Erythroblast (primary cell): ENCODE results near the gene PDK1.

ENCODE experiments used
- GATA1 ChIP-seq: IDR thresholded peaks from 2 replicates; pipeline ENCODE4 v1.6.1; 2011; ENCODE audit warnings: low read depth, mild to moderate bottlenecking, control low read depth, low read length, moderate library complexity
- POLR2A ChIP-seq: IDR thresholded peaks from 2 replicates; pipeline ENCODE4 v1.6.1; 2011; ENCODE audit warnings: mild to moderate bottlenecking, low read length

DNA sequence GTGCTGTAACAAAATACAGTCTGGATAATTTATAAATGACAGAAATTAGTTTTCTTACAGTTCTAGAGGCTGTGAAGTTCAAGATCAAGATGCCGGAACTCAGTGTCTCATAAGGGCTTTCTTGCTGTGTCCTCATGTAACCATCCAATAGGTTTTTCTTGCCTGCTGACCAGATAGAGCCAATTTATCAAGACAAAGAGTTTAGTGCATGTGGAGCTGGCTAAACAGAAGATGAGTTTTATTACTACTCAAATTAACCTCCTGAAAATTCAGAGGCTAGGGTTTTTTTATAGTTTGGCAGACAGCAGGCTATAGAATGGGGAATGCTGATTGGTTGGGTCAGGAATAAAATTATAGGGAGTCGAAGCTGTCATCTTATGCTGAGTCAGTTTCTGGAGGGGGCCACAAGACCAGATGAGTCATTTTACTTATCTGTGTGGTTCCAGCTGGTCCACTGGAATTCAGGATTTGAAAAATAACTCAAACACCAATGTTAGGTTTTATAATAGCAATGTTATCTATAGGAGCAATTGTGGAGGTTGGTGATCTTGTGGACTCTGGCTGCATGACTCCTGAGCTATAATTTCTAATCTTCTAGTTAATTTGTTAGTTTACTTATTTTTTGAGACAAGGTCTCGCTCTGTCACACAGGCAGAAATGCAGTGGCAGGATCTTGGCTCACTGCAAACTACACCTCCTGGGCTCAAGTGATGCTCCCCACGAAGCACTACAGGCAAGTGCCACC, 3.2 kb upstream of the PDK1 start:
- TF ChIP-seq POLR2A (no peak), GATA1 (no peak)
